Endothelial cell (in vitro differentiated cells): ENCODE results near the gene MOV10L1. TPM values are rescaled to one million over a fixed set of nuclear protein-coding genes. Genes with fewer than 3 reads are reported as not detected.

Experiments
- DNase-seq: peaks from one replicate; pipeline ENCODE4 v3.0.0; 2021; ENCODE audit warnings: low spot score
- H3K27ac Mint-ChIP-seq: one replicate; pipeline ENCODE4 v1.8.0; 2021; ENCODE audit warnings: mixed read lengths, inconsistent platforms; ENCODE audit not compliant: unreplicated experiment
- H3K27me3 Mint-ChIP-seq: one replicate; pipeline ENCODE4 v1.8.0; 2021; ENCODE audit warnings: mild to moderate bottlenecking, moderate library complexity, mixed read lengths, inconsistent platforms; ENCODE audit not compliant: unreplicated experiment
- H3K36me3 Mint-ChIP-seq: one replicate; pipeline ENCODE4 v1.8.0; 2021; ENCODE audit warnings: mild to moderate bottlenecking, low read depth, mixed read lengths, inconsistent platforms; ENCODE audit not compliant: unreplicated experiment
- H3K4me1 Mint-ChIP-seq: one replicate; pipeline ENCODE4 v1.8.0; 2021; ENCODE audit warnings: mild to moderate bottlenecking, mixed read lengths, inconsistent platforms; ENCODE audit not compliant: unreplicated experiment
- H3K4me3 Mint-ChIP-seq: one replicate; pipeline ENCODE4 v1.8.0; 2021; ENCODE audit warnings: mild to moderate bottlenecking, mixed read lengths, inconsistent platforms; ENCODE audit not compliant: unreplicated experiment
- H3K9me3 Mint-ChIP-seq: one replicate; pipeline ENCODE4 v1.8.0; 2021; ENCODE audit warnings: mixed read lengths, inconsistent platforms; ENCODE audit not compliant: unreplicated experiment
- total RNA-seq: library from RNA; stranded (reverse); fragmentation: NEBNext Ultra II Directional; extraction: Animal tissue kit (Norgen Biotek cat#: 25700); gene quantifications from one replicate; pipeline ENCODE4 v1.2.1, GENCODE V29; 2021; ENCODE audit not compliant: unreplicated experiment
- TF ChIP-seq, protein P1 (sequence below): fragments of 200-600 bp; sonication (generic); IDR thresholded peaks from one replicate; pipeline ENCODE4 v1.5.0; 2021; ENCODE audit warnings: antibody characterized with exemption; ENCODE audit not compliant: unreplicated experiment

The MOV10L1 gene
- total RNA-seq, 1 donor from 2014 or later = not detected

DNA sequence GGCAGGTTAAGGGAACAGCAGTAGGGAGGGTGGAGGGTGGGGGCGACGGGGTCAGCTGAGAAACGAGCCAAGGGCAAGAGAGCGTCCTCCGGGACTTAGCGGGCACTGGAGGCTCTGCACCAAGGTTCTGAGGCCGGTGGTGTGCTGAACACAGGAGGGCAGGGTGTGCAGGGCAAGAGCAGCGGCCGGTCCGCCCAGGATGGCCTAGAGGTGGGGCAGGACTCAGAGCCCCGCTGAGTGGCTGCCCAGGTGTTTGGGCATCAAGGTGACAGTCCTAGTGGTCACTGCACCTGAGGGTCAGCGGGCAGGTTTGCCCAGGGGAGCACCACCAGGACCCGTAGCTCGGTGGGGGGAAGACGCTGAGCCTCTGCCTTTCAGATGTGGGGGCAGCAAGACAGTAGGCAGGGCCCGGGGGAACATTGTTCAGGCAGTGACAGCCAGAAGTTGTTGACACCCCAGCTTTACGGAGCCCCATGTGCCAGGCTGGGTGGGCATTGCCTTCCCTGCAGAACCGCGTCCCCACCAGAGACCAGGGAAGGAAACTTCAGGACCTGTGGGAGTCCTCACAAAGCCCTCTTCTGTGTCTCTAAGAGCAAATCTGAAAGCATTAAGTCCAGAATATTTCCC, 27.2 kb upstream of the MOV10L1 start:
- H3K36me3 Mint-ChIP-seq = no peaks in the 10 kb centered on the region
- no peaks in the 10 kb centered on the region for H3K9me3 Mint-ChIP-seq
- H3K4me1 Mint-ChIP-seq = peaks cover 12% of the 10 kb centered on the region
- DNase-seq = no peak
- TF ChIP-seq, protein P1, sequence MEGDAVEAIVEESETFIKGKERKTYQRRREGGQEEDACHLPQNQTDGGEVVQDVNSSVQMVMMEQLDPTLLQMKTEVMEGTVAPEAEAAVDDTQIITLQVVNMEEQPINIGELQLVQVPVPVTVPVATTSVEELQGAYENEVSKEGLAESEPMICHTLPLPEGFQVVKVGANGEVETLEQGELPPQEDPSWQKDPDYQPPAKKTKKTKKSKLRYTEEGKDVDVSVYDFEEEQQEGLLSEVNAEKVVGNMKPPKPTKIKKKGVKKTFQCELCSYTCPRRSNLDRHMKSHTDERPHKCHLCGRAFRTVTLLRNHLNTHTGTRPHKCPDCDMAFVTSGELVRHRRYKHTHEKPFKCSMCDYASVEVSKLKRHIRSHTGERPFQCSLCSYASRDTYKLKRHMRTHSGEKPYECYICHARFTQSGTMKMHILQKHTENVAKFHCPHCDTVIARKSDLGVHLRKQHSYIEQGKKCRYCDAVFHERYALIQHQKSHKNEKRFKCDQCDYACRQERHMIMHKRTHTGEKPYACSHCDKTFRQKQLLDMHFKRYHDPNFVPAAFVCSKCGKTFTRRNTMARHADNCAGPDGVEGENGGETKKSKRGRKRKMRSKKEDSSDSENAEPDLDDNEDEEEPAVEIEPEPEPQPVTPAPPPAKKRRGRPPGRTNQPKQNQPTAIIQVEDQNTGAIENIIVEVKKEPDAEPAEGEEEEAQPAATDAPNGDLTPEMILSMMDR = no peak
- no peak overlapping the region for H3K27ac Mint-ChIP-seq
- H3K27me3 Mint-ChIP-seq = peaks cover 6% of the 10 kb centered on the region
- no peak overlapping the region for H3K4me3 Mint-ChIP-seq

DNA sequence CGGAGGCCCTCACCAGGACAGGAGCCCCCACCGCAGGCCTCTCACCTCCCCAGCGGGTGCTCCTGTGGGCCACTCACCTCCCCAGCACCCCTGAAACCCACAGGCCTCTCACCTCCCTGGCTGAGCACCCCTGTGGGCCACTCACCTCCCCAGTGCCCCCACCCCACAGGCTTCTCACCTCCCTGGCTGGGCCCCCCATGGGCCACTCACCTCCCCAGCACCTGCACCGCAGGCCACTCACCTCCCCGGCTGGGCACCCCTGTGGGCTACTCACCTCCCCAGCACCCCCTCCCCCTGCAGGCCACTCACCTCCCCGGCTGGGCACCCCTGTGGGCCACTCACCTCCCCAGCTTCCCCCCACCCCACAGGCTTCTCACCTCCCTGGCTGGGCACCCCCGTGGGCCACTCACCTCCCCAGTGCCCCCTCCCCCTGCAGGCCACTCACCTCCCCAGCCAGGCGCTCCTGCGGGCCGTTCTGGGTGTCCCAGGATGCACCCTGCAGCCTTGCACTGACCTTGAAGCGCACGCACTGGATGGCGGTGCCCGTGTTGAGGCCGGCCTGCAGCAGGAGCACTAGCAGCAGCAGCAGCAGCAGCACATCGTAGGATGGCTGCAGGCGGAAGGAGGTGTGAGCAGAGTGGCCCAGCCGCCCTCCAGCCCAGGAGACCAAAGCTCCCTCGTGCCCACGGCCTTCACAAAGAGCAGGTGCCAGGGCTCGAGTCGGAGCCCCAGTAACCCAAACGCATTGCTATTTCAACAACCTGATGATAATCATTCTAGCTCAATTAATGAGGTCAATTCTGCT, 26.0 kb upstream of the MOV10L1 start:
- H3K36me3 Mint-ChIP-seq = no peaks in the 10 kb centered on the region
- H3K27me3 Mint-ChIP-seq = peaks cover 6% of the 10 kb centered on the region
- no peak for DNase-seq
- H3K27ac Mint-ChIP-seq = no peak overlapping the region
- H3K4me1 Mint-ChIP-seq = peaks cover 12% of the 10 kb centered on the region
- H3K9me3 Mint-ChIP-seq = no peaks in the 10 kb centered on the region
- TF ChIP-seq, protein P1 = no peak
- H3K4me3 Mint-ChIP-seq = no peak overlapping the region

DNA sequence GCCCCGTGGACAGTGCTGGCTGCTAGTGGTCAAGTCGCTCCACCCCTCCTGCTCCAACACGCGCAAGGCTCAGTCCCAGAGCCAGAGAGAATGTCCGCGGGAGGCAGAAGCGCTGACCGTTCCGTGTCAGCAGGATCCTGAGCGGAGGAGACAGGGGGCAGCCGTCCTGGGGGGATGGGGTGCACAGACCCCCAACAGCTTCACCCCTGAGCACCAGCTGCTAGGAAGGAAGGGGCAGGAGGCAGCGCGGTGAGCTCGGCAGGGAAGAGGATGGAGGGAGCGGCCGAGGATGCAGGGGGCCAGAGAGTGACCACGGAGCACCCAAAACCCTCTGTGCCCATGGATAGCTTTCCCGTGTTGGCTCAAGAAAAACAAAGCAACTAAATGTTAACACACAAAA, 25.4 kb upstream of the MOV10L1 start:
- H3K36me3 Mint-ChIP-seq = no peaks in the 10 kb centered on the region

DNA sequence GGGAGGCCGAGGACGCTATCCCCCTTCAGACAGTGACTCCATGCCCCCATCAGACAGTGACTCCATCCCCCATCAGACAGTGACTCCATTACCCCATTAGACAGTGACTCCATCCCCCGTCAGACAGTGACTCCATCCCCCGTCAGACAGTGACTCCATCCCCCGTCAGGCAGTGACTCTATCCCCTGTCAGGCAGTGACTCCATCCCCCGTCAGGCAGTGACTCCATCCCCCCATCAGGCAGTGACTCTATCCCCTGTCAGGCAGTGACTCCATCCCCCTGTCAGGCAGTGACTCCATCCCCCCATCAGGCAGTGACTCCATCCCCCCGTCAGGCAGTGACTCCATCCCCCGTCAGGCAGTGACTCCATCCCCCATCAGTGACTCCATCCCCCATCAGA, 22.6 kb upstream of the MOV10L1 start:
- Mint-ChIP-seq H3K27ac (no peak overlapping the region), H3K4me1 (no peaks in the 10 kb centered on the region), H3K9me3 (no peaks in the 10 kb centered on the region), H3K27me3 (peaks cover 6% of the 10 kb centered on the region), H3K36me3 (no peaks in the 10 kb centered on the region), H3K4me3 (no peak overlapping the region)
- TF ChIP-seq, protein P1 = no peak
- no peak for DNase-seq

More for the DNA sequence above, 25.4 kb upstream of the MOV10L1 start:
- Mint-ChIP-seq H3K4me3 (no peak overlapping the region), H3K27me3 (peaks cover 6% of the 10 kb centered on the region), H3K27ac (no peak overlapping the region), H3K9me3 (no peaks in the 10 kb centered on the region), H3K4me1 (peaks cover 9% of the 10 kb centered on the region)
- TF ChIP-seq, protein P1 = no peak
- DNase-seq = no peak

DNA sequence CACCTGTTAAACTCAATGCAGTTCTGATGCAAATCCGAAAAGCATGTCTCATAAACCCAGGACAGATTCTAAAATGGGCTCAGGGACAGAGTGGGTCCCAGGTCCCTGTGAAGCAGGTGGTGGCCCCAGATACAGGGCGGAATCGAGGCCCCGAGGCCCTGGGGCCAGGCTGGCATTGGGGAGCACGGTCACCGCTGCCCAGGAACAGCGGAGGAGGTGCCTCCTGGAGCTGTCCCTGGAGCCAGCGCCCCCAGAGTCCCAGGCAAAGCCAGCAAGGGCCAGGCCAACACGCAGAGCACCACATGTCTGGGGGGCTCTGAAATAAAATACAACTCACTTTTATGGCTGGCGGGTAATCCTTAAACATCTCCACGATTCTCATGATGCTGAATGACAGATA, 21.7 kb upstream of the MOV10L1 start:
- Mint-ChIP-seq H3K4me1 (no peaks in the 10 kb centered on the region), H3K4me3 (no peak overlapping the region), H3K36me3 (no peaks in the 10 kb centered on the region), H3K9me3 (no peaks in the 10 kb centered on the region), H3K27me3 (peaks cover 4% of the 10 kb centered on the region), H3K27ac (no peak overlapping the region)
- TF ChIP-seq, protein P1 = no peak
- no peak for DNase-seq
